K562 treated with DMSO at 1 percent for 4 hours (cell line): ENCODE results near the gene KIAA0753. TPM values are rescaled to one million over a fixed set of nuclear protein-coding genes. Genes with fewer than 3 reads are reported as not detected.

Experiments
- total RNA-seq: library from RNA; unstranded; fragments of 300-600 nt; gene quantifications from 2 replicates; pipeline ENCODE4 v1.2.3, GENCODE V29; 2022; ENCODE audit not compliant: insufficient read depth

Gene KIAA0753
- total RNA-seq = 3.3 and 3.9 TPM in 2 replicates

DNA sequence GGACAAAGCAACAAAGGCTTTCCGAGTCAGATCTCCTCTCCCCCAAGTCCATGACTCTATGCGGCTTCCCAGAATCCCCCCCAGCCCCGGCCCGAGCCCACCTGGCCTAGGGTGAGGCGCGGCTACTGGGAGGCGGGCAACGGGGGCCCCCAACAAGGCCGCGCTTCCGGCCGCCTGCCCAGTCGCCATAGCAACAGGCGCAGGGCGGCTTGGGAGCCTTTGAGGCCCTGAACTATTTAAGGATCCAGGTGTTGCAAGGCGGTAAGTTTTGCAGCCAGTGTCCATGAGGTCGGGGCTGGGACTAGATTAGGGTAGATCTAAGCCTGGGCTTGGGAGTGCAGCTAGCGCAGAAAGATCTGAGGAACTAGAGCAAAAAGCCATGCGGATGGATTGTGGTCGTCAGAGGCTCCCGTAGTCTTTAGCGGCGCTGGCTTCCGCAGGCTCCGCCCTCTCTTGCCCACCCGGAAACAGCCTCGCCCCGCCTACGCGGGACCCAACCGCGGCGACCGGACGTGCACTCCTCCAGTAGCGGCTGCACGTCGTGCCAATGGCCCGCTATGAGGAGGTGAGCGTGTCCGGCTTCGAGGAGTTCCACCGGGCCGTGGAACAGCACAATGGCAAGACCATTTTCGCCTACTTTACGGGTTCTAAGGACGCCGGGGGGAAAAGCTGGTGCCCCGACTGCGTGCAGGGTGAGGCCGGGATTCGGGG is at the start of gene KIAA0753, which contains the start of gene TXNDC17:
Gene KIAA0753 (minus strand): TSS at position 176 of the 711 bp plus-strand sequence. CDS start 5,608 bp downstream, outside the sequence.
Gene TXNDC17 (plus strand): TSS at position 525 of the 711 bp plus-strand sequence. CDS start 23 bp downstream, at position 548.

DNA sequence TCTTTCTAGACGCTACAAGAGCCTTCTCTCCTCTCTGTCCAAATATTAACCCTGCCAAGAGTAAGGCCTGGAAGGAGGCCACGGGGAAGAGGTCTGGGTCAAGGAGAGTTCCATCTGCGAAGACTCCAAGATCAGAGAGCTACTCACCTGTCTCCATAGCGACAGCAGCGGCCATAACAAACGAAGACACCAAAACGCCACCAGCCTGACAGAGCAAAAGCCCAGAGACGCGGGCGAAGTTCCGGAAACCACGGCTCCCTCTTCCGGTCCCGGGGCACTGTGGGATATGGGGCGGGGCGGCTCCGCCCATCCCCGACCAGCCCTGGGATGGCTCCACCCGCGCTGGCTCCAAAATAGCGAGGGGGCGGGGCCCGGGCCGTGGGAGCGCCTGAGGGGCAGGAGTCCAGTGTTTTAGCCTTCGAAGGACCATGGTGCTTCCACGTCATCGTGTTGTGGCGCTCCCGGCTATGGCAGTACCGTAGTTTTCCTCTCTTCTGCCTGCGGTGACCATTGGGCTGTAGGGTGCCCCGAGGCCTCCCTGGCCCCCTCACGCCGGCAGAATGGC is 10.9 kb upstream of the KIAA0753 start, which contains the start of the genes C17orf100 and MED31:
Gene C17orf100 (plus strand): TSS at position 409 of the 565 bp plus-strand sequence. CDS start 152 bp downstream, at position 561.
Gene MED31 (minus strand): TSS at position 252 of the 565 bp plus-strand sequence. CDS start 77 bp downstream, at position 175.

DNA sequence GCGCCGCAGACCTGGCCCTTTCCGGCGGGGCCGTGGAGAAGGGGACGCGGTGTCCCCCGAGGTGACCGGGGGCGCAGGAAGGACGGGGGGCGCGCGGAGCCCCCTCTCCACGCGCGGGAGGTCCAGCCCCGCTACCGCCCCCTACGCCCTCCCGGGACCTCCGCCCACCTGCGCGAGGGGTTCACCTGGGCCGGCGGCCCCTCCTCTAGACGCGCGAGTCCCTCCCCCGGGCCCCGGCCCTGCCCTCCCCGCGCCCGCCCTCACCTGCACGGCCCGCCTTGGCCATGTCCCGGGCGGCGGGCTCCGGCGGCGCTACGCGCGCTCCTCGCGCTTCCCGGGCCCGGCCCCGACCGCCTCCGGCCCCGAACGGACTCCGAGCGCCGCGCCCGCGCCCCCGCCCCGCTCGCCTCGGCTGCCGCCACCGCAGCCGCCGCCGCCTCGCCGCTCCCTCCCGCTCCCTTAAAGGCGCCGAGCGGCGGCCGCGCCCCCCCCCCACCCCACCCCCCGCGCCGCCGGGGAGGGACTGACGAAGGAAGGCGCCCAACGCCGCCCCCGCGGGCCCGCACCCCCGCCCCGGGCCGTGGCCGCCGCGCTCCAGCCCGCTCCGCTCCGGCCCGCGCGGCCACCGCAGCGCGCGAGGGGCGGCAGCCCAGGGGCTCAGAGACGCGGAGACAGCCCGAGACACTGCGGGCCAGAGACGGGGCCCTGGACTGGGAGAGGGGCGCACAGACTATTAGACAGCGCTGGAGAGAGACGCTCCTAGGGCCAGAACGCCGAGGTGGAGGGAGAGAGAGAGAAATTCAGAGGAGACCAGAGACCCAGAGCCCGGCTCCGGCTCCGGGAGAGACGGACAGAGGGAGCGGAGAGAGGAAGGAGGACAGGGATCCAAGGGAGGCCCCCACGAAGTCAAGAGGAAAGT is 84.1 kb downstream of the KIAA0753 start, which contains the start of gene PITPNM3:
Gene PITPNM3 (minus strand): TSS at position 435 of the 919 bp plus-strand sequence. CDS start 149 bp downstream, at position 286.

Other genes with a start within 250 kb of the KIAA0753 start
- not detected in 2 replicates for gene AIPL1, start 205.6 kb downstream of the KIAA0753 start, total RNA-seq
- gene PIMREG, start 196.3 kb downstream of the KIAA0753 start, total RNA-seq = 9.5 and 13.9 TPM in 2 replicates
- gene PITPNM3, start 84.2 kb downstream of the KIAA0753 start, total RNA-seq = 0.10 and 0.55 TPM in 2 replicates
- 63.9 and 67.2 TPM in 2 replicates for gene TXNDC17, start 349 bp upstream of the KIAA0753 start, total RNA-seq
- 4.5 and 9.7 TPM in 2 replicates for gene MED31, start 10.9 kb upstream of the KIAA0753 start, total RNA-seq
- gene C17orf100, start 11.1 kb upstream of the KIAA0753 start, total RNA-seq = 0.98 and 1.8 TPM in 2 replicates
- not detected in 2 replicates for gene SLC13A5, start 72.7 kb upstream of the KIAA0753 start, total RNA-seq
- not detected in 2 replicates for gene XAF1, start 115.3 kb upstream of the KIAA0753 start, total RNA-seq
- not detected in 2 replicates for gene FBXO39, start 135.5 kb upstream of the KIAA0753 start, total RNA-seq
- gene TEKT1, start 191.0 kb upstream of the KIAA0753 start, total RNA-seq = not detected in 2 replicates